ENCODE results near the gene KLHL22.
"Not testable (repeated sequence)": the region's sequence is repeated elsewhere in the genome, so short reads cannot be mapped to it uniquely, and the experiment has no call there.

KLHL22 gene

GRCh38 chr22:20430720-20431510 lies 64.7 kb downstream of the KLHL22 start:
- DNase-seq, result peak; percentile 59

GRCh38 chr22:20430101-20430719 lies 65.4 kb downstream of the KLHL22 start:
- DNase-seq, result no peak

- peak; percentile 77 for DNase-seq
These were observed 66.1 kb downstream of the KLHL22 start for GRCh38 chr22:20429254-20430100.

- no peak for DNase-seq
These were observed 66.9 kb downstream of the KLHL22 start for GRCh38 chr22:20428496-20429253.

- no peak for DNase-seq
These were observed 67.6 kb downstream of the KLHL22 start for GRCh38 chr22:20427945-20428417.

- no peak for DNase-seq
These were observed 68.3 kb downstream of the KLHL22 start for GRCh38 chr22:20427104-20427944.

GRCh38 chr22:20426259-20426615 lies 69.4 kb downstream of the KLHL22 start:
- DNase-seq, result no peak

- no peak for DNase-seq
These were observed 69.9 kb downstream of the KLHL22 start for GRCh38 chr22:20425566-20426258.

- DNase-seq, result no peak
These were observed 70.5 kb downstream of the KLHL22 start for GRCh38 chr22:20424932-20425565.

- DNase-seq, result no peak
These were observed 71.0 kb downstream of the KLHL22 start for GRCh38 chr22:20424568-20424931.

- no peak for DNase-seq
These were observed 71.6 kb downstream of the KLHL22 start for GRCh38 chr22:20423906-20424551.

- DNase-seq, result no peak
These were observed 72.3 kb downstream of the KLHL22 start for GRCh38 chr22:20423008-20423905.

GRCh38 chr22:20422271-20423007 lies 73.2 kb downstream of the KLHL22 start:
- DNase-seq, result no peak

- no peak for DNase-seq
These were observed 74.1 kb downstream of the KLHL22 start for GRCh38 chr22:20421507-20421874.

GRCh38 chr22:20420157-20420842 lies 75.3 kb downstream of the KLHL22 start:
- no peak for DNase-seq

GRCh38 chr22:20419664-20419951 lies 76.0 kb downstream of the KLHL22 start:
- DNase-seq, result no peak

- DNase-seq, result peak; percentile 70
These were observed 77.3 kb downstream of the KLHL22 start for GRCh38 chr22:20418211-20418788.

- DNase-seq, result not testable (repeated sequence)
These were observed 79.9 kb downstream of the KLHL22 start for GRCh38 chr22:20415699-20416098.
